GM12878 (cell line): ENCODE results near the gene TENT5A. TPM values are rescaled to one million over a fixed set of nuclear protein-coding genes. Genes with fewer than 3 reads are reported as not detected.
"Not testable (repeated sequence)": the region's sequence is repeated elsewhere in the genome, so short reads cannot be mapped to it uniquely, and the experiment has no call there.

Source experiments
- ATAC-seq: fragments of 200-7000 bp; cut with Tn5 transposase; 3 replicates; pipeline ENCODE4 v1.9.1; 2020; ENCODE audit warnings: mild to moderate bottlenecking, moderate library complexity
- BruUV-seq: library from RNA; stranded (reverse); fragments of 400-500 nt; replicated peaks from 2 replicates; lab custom pipeline; 2021; lab: Mats Ljungman, UMichigan
- CTCF ChIA-PET: fragments of 300-600 bp; sonication (Branson Sonifier 250); formaldehyde crosslinking; extraction: SDS; loops from one replicate; lab custom pipeline; 2021; ENCODE audit warnings: inconsistent platforms; lab: Yijun Ruan, JAX
- POLR2A ChIA-PET: fragments of 350-600 bp; formaldehyde crosslinking; extraction: SDS; loops from one replicate; lab custom pipeline; 2021; ENCODE audit warnings: inconsistent platforms; lab: Charles Lee
- RAD21 ChIA-PET: fragments of 300-600 bp; sonication (Branson Sonifier 250); formaldehyde crosslinking; loops from one replicate; lab custom pipeline; 2023; ENCODE audit warnings: antibody characterized with exemption; ENCODE audit not compliant: unreplicated experiment; lab: Charles Lee
- SMC1A ChIA-PET: fragments of 300-600 bp; sonication (Branson Sonifier 250); formaldehyde crosslinking; loops from one replicate; lab custom pipeline; 2023; ENCODE audit not compliant: unreplicated experiment, uncharacterized antibody; lab: Charles Lee
- DNase-seq: peaks from one replicate; pipeline ENCODE4 v3.0.0-alpha.2; 2011; ENCODE audit warnings: low read depth, low spot score
- FAIRE-seq: peaks from 3 replicates; lab custom pipeline; 2011; peaks lifted over from hg19 to GRCh38; lab: Jason Lieb, UNC
- H2AFZ ChIP-seq: 2 replicates; pipeline ENCODE4 v1.6.0; 2011; ENCODE audit warnings: low read depth, low read length, control low read depth; ENCODE audit not compliant: control insufficient read depth
- H3K27ac ChIP-seq: 2 replicates; pipeline ENCODE4 v1.5.1; 2011; ENCODE audit warnings: control low read depth; ENCODE audit not compliant: control insufficient read depth, insufficient read depth
- H3K27me3 ChIP-seq, 2 experiments: replicated peaks in 1 of 2; 2 replicates each; pipeline versions ENCODE4 v1.6.0 to v1.6.1; 2011; ENCODE audit warnings: low read length in 1 of 2; ENCODE audit not compliant: control insufficient read depth in 2 of 2, insufficient read depth in 2 of 2
- H3K36me3 ChIP-seq, 2 experiments: 2 replicates each; pipeline ENCODE4 v1.5.1; 2011; ENCODE audit warnings: low read length in 1 of 2; ENCODE audit not compliant: control insufficient read depth in 2 of 2, insufficient read depth in 2 of 2
- H3K4me1 ChIP-seq: 2 replicates; pipeline ENCODE4 v1.6.1; 2011; ENCODE audit warnings: mild to moderate bottlenecking, low read length, moderate library complexity, mixed read lengths; ENCODE audit not compliant: control insufficient read depth, insufficient read depth
- H3K4me2 ChIP-seq: 2 replicates; pipeline ENCODE4 v1.6.0; 2011; ENCODE audit warnings: control low read depth; ENCODE audit not compliant: control insufficient read depth, insufficient read depth
- H3K4me3 ChIP-seq: fragments of 200-600 bp; sonication (generic); 2 replicates; pipeline ENCODE4 v1.5.1; 2016
- H3K79me2 ChIP-seq: 2 replicates; pipeline ENCODE4 v1.6.0; 2011; ENCODE audit warnings: low read length; ENCODE audit not compliant: control insufficient read depth, insufficient read depth
- H3K9ac ChIP-seq: 2 replicates; pipeline ENCODE4 v1.8.0; 2011; ENCODE audit warnings: low read length, control low read depth, mixed read lengths; ENCODE audit not compliant: control insufficient read depth, insufficient read depth
- H3K9me3 ChIP-seq: replicated peaks from 3 replicates; pipeline ENCODE4 v1.5.1; 2011; ENCODE audit warnings: mild to moderate bottlenecking, low read length; ENCODE audit not compliant: control insufficient read depth, insufficient read depth
- H4K20me1 ChIP-seq: 2 replicates; pipeline ENCODE4 v1.6.0; 2011; ENCODE audit not compliant: control insufficient read depth, insufficient read depth
- MYB ChIP-seq: fragments of 150-350 bp; IDR thresholded peaks from 2 replicates; pipeline ENCODE4 v1.6.1; 2014; ENCODE audit warnings: mild to moderate bottlenecking, low read depth, low read length, borderline replicate concordance
- PKNOX1 ChIP-seq: fragments of 450-650 bp; IDR thresholded peaks from 2 replicates; pipeline ENCODE4 v1.6.1; 2016; ENCODE audit warnings: mild to moderate bottlenecking
- REST ChIP-seq: IDR thresholded peaks from 2 replicates; pipeline ENCODE4 v1.6.1; 2012; ENCODE audit warnings: mild to moderate bottlenecking, low read depth, low read length
- TCF3 ChIP-seq: IDR thresholded peaks from 2 replicates; pipeline ENCODE4 v1.6.1; 2012; ENCODE audit warnings: low read depth, mild to moderate bottlenecking, low read length, borderline replicate concordance; ENCODE audit not compliant: insufficient read depth
- WGBS: methylation state at CpG from one replicate; pipeline ENCODE4 v1.1.6; 2016; ENCODE audit warnings: low lambda C conversion rate; ENCODE audit not compliant: insufficient replicate concordance, insufficient coverage; ENCODE audit errors: missing lambda C conversion rate; 5-methylcytosine and 5-hydroxymethylcytosine counted together
- in situ Hi-C: fragments of 300-500 bp; cut with MboI; formaldehyde crosslinking; loops from 9 replicates; pipeline ENCODE4 v1.14.3; 2018; ENCODE audit warnings: mixed read lengths
- intact Hi-C: fragments of 100-400 bp; cut with micrococcal nuclease; formaldehyde crosslinking; loops from one replicate; pipeline ENCODE4 v1.14.2; 2022; ENCODE audit not compliant: unreplicated experiment
- polyA plus RNA-seq, 11 experiments: library from polyadenylated mRNA; depleted of rRNA in 4 of 11; unstranded in 6 of 11; stranded (reverse) in 5 of 11; fragments of >200 nt; fragmentation: Nextera tagmentation in 4 of 11; fragmentation: Illumina TruSeq in 1 of 11; extraction: Ambion mirVana in 4 of 11; extraction: Trizol in 1 of 11; gene quantifications; 1 replicate in 1 of 11; 2 replicates in 10 of 11; pipeline versions ENCODE4 v1.2.1 to v1.2.3, GENCODE V29; 2011 to 2016; ENCODE audit warnings: inconsistent platforms in 2 of 11, missing spikeins in 2 of 11, low read depth in 1 of 11
- total RNA-seq, 4 experiments: library from RNA; depleted of rRNA in 3 of 4; stranded (reverse); fragments of >200 nt in 3 of 4; fragmentation: Illumina TruSeq in 1 of 4; extraction: Trizol in 1 of 4; gene quantifications; 2 replicates each; pipeline versions ENCODE4 v1.2.1 to v1.2.3, GENCODE V29; 2013 to 2021

The TENT5A gene
- total and polyA plus RNA-seq, 10 of the 15 experiments (the other 5 are each of a cell fraction or from before 2014, with no cell fraction given): 0.25 to 9.6 (median 0.48) TPM

- SMC1A ChIA-PET: interaction anchor here (0.5 to 1.7 kb wide), 6 partner anchors 8 to 1582 kb away, joined by 3 to 5 read pairs (median 4); no protein-coding TSS in a partner anchor
Measured at GRCh38 chr6:81740591-81740990, 11.9 kb downstream of the TENT5A start.

GRCh38 chr6:81739230-81740195 is 13.0 kb downstream of the TENT5A start:
- ATAC-seq (no peak), FAIRE-seq (no peak), DNase-seq (no peak)
- 75% methylated on average over 6 of the region's 6 CpGs for WGBS
- ChIA-PET POLR2A (no interaction called here), RAD21 (interaction anchor here (0.6 to 1.6 kb wide), 4 partner anchors 12 to 301 kb away, joined by 3 read pairs; no protein-coding TSS in a partner anchor), CTCF (interaction anchor here (0.6 to 1.3 kb wide), 6 partner anchors 7 to 266 kb away, joined by 3 to 4 read pairs (median 3); partner anchors contain the start of gene TENT5A), SMC1A (interaction anchor here (0.7 to 1.7 kb wide), 4 partner anchors 7 to 1581 kb away, joined by 3 to 5 read pairs (median 4); no protein-coding TSS in a partner anchor)
- Histone ChIP-seq H3K4me3 (no peak overlapping the region), H4K20me1 (no peaks in the 10 kb centered on the region), H3K27ac (no peak overlapping the region), H3K79me2 (no peaks in the 10 kb centered on the region), H3K36me3 (no peaks in the 10 kb centered on the region), H3K9ac (no peak overlapping the region), H3K4me1 (no peaks in the 10 kb centered on the region), H2AFZ (no peak overlapping the region), H3K4me2 (no peak overlapping the region), H3K27me3 (no peaks in the 10 kb centered on the region), H3K9me3 (no peaks in the 10 kb centered on the region; the same call in 2 of the 3 replicates)
- TF ChIP-seq MYB (no peak), TCF3 (no peak), PKNOX1 (no peak), REST (no peak)
- in situ Hi-C loops: loop anchor here (10.0 kb wide), 1 partner anchor 1135 kb away; no protein-coding TSS in a partner anchor
- intact Hi-C loops: no loop called here
- no TSS peak for BruUV-seq

More at GRCh38 chr6:81740591-81740990, 11.9 kb downstream of the TENT5A start:
- ChIA-PET CTCF (interaction anchor here (1.0 kb wide), 1 partner anchor 265 kb away, joined by 3 read pairs; no protein-coding TSS in a partner anchor), RAD21 (interaction anchor here (1.2 kb wide), 1 partner anchor 17 kb away, joined by 3 read pairs; no protein-coding TSS in a partner anchor)
- ATAC-seq, H3K9ac ChIP-seq, intact Hi-C loops, DNase-seq, BruUV-seq, H3K4me1 ChIP-seq, H3K27ac ChIP-seq, H3K79me2 ChIP-seq, H3K9me3 ChIP-seq, POLR2A ChIA-PET, H2AFZ ChIP-seq, H3K4me3 ChIP-seq, H4K20me1 ChIP-seq, H3K27me3 ChIP-seq, H3K36me3 ChIP-seq, H3K4me2 ChIP-seq: not testable (repeated sequence)
- in situ Hi-C loops: loop anchor here (10.0 kb wide), 1 partner anchor 1136 kb away; no protein-coding TSS in a partner anchor
- peak; percentile 23 for FAIRE-seq
